Liver (tissue), 9 donors: ENCODE data around the gene ATP11A. TPM values are rescaled to one million over a fixed set of nuclear protein-coding genes. Genes with fewer than 3 reads are reported as not detected.

ENCODE experiments used
- DNase-seq: peaks from one replicate; pipeline ENCODE4 v3.0.0-alpha.2; 2017; ENCODE audit warnings: low spot score
- H3K27ac ChIP-seq, 2 donors: one replicate each; pipeline ENCODE4 v1.7.0; 2013; ENCODE audit warnings: inconsistent platforms in 2 of 2, low read length in 2 of 2, control low read depth in 1 of 2, low read depth in 1 of 2, mild to moderate bottlenecking in 1 of 2
- H3K27me3 ChIP-seq, 4 donors: one replicate each; pipeline versions ENCODE4 v1.6.1 to v1.7.0; 2013; ENCODE audit warnings: low read length in 3 of 4, inconsistent platforms in 1 of 4, mild to moderate bottlenecking in 1 of 4, moderate library complexity in 1 of 4; ENCODE audit not compliant: control insufficient read depth in 4 of 4, insufficient read depth in 4 of 4
- H3K36me3 ChIP-seq, 4 donors: one replicate each; pipeline versions ENCODE4 v1.6.1 to v1.7.0; 2013; ENCODE audit warnings: low read length in 3 of 4, mild to moderate bottlenecking in 3 of 4, low read depth in 1 of 4, moderate library complexity in 1 of 4; ENCODE audit not compliant: control insufficient read depth in 4 of 4, insufficient read depth in 3 of 4
- H3K4me1 ChIP-seq, 4 donors: one replicate each; pipeline versions ENCODE4 v1.6.1 to v1.7.0; 2013; ENCODE audit warnings: low read length in 3 of 4, mild to moderate bottlenecking in 3 of 4, moderate library complexity in 1 of 4; ENCODE audit not compliant: control insufficient read depth in 4 of 4, insufficient read depth in 4 of 4
- H3K4me3 ChIP-seq, 3 donors: one replicate each; pipeline versions ENCODE4 v1.6.1 to v1.7.0; 2013; ENCODE audit warnings: low read length in 3 of 3, control low read depth in 1 of 3, low read depth in 1 of 3, mild to moderate bottlenecking in 1 of 3
- H3K9ac ChIP-seq, 2 donors: one replicate each; pipeline ENCODE4 v1.7.0; 2013; ENCODE audit warnings: low read length in 2 of 2, mild to moderate bottlenecking in 2 of 2, moderate library complexity in 2 of 2, control low read depth in 1 of 2, low read depth in 1 of 2
- H3K9me3 ChIP-seq, 4 donors: one replicate each; pipeline versions ENCODE4 v1.6.1 to v1.7.0; 2013; ENCODE audit warnings: low read length in 3 of 4; ENCODE audit not compliant: control insufficient read depth in 4 of 4
- ATF3 ChIP-seq: IDR thresholded peaks from 2 replicates; pipeline ENCODE4 v1.6.1; 2016; ENCODE audit warnings: antibody characterized with exemption
- CTCF ChIP-seq: fragments of 150-350 bp; IDR thresholded peaks from 2 replicates; pipeline ENCODE4 v1.5.1; 2017; ENCODE audit warnings: improper control_type of control experiment, low read depth, low read length; ENCODE audit not compliant: missing input control
- EGR1 ChIP-seq, 2 donors: IDR thresholded peaks; 2 replicates each; pipeline ENCODE4 v1.6.1; 2016 to 2018; ENCODE audit warnings: antibody characterized with exemption in 2 of 2, low read depth in 2 of 2
- FOXA1 ChIP-seq: IDR thresholded peaks from 2 replicates; pipeline ENCODE4 v1.6.1; 2016; ENCODE audit warnings: antibody characterized with exemption
- FOXA2 ChIP-seq: IDR thresholded peaks from 2 replicates; pipeline ENCODE4 v1.6.1; 2016; ENCODE audit warnings: antibody characterized with exemption
- GABPA ChIP-seq, 2 donors: IDR thresholded peaks in 1 of 2; conservative IDR thresholded peaks in 1 of 2; 2 replicates each; pipeline ENCODE4 v1.6.1; 2016; ENCODE audit warnings: antibody characterized with exemption in 2 of 2, mild to moderate bottlenecking in 1 of 2, moderate library complexity in 1 of 2
- HNF4A ChIP-seq, 2 donors: conservative IDR thresholded peaks; 2 replicates each; pipeline ENCODE4 v1.6.1; 2016; ENCODE audit warnings: antibody characterized with exemption in 2 of 2, mild to moderate bottlenecking in 2 of 2
- HNF4G ChIP-seq: IDR thresholded peaks from 2 replicates; pipeline ENCODE4 v1.6.1; 2016; ENCODE audit warnings: antibody characterized with exemption
- JUND ChIP-seq, 2 donors: IDR thresholded peaks; 2 replicates each; pipeline ENCODE4 v1.6.1; 2016; ENCODE audit warnings: antibody characterized with exemption in 2 of 2
- NR2F2 ChIP-seq: IDR thresholded peaks from 2 replicates; pipeline ENCODE4 v1.6.1; 2016; ENCODE audit warnings: antibody characterized with exemption
- RAD21 ChIP-seq, 2 donors: IDR thresholded peaks; 2 replicates each; pipeline ENCODE4 v1.6.1; 2016; ENCODE audit warnings: antibody characterized with exemption in 2 of 2, mild to moderate bottlenecking in 2 of 2
- REST ChIP-seq: IDR thresholded peaks from 2 replicates; pipeline ENCODE4 v1.6.1; 2016; ENCODE audit warnings: antibody characterized with exemption, mild to moderate bottlenecking
- RXRA ChIP-seq, 2 donors: IDR thresholded peaks; 2 replicates each; pipeline ENCODE4 v1.6.1; 2017 to 2018; ENCODE audit warnings: antibody characterized with exemption in 2 of 2, mild to moderate bottlenecking in 1 of 2
- SP1 ChIP-seq: IDR thresholded peaks from 2 replicates; pipeline ENCODE4 v1.6.1; 2018; ENCODE audit warnings: antibody characterized with exemption, mild to moderate bottlenecking
- TAF1 ChIP-seq: conservative IDR thresholded peaks from 2 replicates; pipeline ENCODE4 v1.6.1; 2016; ENCODE audit warnings: antibody characterized with exemption, mild to moderate bottlenecking
- WGBS: extraction: QIAGEN DNeasy Blood & Tissue Kit; methylation state at CpG from one replicate; pipeline ENCODE4 v1.1.7; 2013; 5-methylcytosine and 5-hydroxymethylcytosine counted together
- polyA plus RNA-seq, 2 donors: library from polyadenylated mRNA; stranded (reverse) in 1 of 2; unstranded in 1 of 2; fragments of 200-250 nt in 1 of 2; fragments of >200 nt in 1 of 2; fragmentation: Nextera tagmentation in 1 of 2; extraction: Ambion mirVana in 1 of 2; gene quantifications; one replicate each; pipeline versions ENCODE4 v1.2.1 to v1.2.3, GENCODE V29; 2013 to 2015
- total RNA-seq, 2 donors: library from RNA; depleted of rRNA; stranded (reverse); fragments of >200 nt; gene quantifications; one replicate each; pipeline ENCODE4 v1.2.3, GENCODE V29; 2014
- TF ChIP-seq, protein P1 (sequence below): IDR thresholded peaks from 2 replicates; pipeline ENCODE4 v1.6.1; 2016; ENCODE audit warnings: antibody characterized with exemption
- TF ChIP-seq, protein P2 (sequence below): IDR thresholded peaks from 2 replicates; pipeline ENCODE4 v1.6.1; 2016; ENCODE audit warnings: antibody characterized with exemption
- donor health status: healthy.
- donor health status: healthy.
- donor health status: healthy.
- donor health status: healthy.
- donor health status: healthy.

The ATP11A gene
- total and polyA plus RNA-seq, 4 donors = 8.7 to 27.9 (median 13.8) TPM

DNA sequence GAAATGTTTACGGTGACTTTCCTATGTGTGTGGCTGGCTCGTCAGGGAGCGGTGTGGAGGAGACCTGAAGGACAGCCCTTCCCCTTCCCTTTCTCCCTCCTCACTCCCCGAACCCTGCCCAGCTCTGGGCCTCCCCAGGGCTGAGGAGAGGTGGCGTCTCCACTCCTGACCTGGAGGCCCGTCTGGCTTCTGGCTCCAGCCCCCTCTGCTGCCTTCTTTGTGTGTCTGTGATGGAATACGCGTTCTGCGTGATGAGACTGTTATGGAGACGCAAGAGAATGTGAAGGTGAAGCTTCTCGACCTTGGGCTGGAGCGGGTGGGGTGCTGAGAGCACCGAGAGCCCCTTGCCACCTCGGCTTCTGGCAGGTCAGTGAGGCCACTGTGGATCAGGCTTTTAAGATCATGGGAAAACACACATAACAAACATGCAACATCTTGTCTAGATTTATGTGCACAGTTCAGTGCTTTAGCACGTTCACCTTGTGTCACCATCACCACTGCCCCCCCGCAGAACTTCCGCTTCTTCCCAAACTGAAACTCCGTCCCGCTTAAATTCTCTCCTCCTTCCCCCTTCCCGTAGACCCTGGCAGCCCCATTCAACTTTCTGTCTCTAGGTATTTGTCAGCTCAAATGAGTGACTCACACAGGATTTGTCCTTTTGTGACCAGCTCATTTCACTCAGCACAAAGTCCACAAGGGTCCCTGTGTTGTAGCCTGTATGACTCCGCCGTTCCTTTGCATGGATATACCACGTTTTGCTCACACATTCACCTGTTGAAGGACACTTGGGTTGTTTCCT lies 24.7 kb downstream of the ATP11A start:
- DNase-seq = no peak

GRCh38 chr13:112715210-112715609 lies 25.4 kb downstream of the ATP11A start:
- H3K9me3 ChIP-seq = no peaks in the 10 kb centered on the region
- H3K27me3 ChIP-seq = no peaks in the 10 kb centered on the region
- no peak for DNase-seq
- no peak overlapping the region for H3K4me3 ChIP-seq
- no peak overlapping the region for H3K27ac ChIP-seq
- H3K36me3 ChIP-seq = peaks cover 0 to 2% (median 0%) of the 10 kb centered on the region in 4 donors
- 75% methylated on average over 5 of the region's 5 CpGs for WGBS
- no peak overlapping the region for H3K9ac ChIP-seq
- peaks cover 2 to 14% (median 10%) of the 10 kb centered on the region in 4 donors for H3K4me1 ChIP-seq
- TF ChIP-seq HNF4G (no peak), EGR1 (IDR thresholded peaks at IDR 0.05; ENCODE audit: low read depth in 2 of 2) (no peak), ATF3 (no peak), HNF4A (conservative IDR thresholded peaks at IDR 0.05) (no peak), GABPA (IDR thresholded peaks at IDR 0.05 in 1 of 2, conservative IDR thresholded peaks at IDR 0.05 in 1 of 2) (no peak), JUND (IDR thresholded peaks at IDR 0.05) (no peak), NR2F2 (no peak), RXRA (IDR thresholded peaks at IDR 0.05) (no peak), RAD21 (IDR thresholded peaks at IDR 0.05) (no peak), CTCF (no peak), FOXA2 (no peak)

More for the DNA sequence above, 24.7 kb downstream of the ATP11A start:
- TF ChIP-seq EGR1 (IDR thresholded peaks at IDR 0.05; ENCODE audit: low read depth in 2 of 2) = no peak
- TF ChIP-seq, protein P1, sequence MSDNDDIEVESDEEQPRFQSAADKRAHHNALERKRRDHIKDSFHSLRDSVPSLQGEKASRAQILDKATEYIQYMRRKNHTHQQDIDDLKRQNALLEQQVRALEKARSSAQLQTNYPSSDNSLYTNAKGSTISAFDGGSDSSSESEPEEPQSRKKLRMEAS = no peak
- TF ChIP-seq SP1 = no peak
- no peak for TF ChIP-seq FOXA2
- no peak for TF ChIP-seq TAF1
- no peak for TF ChIP-seq FOXA1
- TF ChIP-seq HNF4G = no peak
- TF ChIP-seq, protein P2, sequence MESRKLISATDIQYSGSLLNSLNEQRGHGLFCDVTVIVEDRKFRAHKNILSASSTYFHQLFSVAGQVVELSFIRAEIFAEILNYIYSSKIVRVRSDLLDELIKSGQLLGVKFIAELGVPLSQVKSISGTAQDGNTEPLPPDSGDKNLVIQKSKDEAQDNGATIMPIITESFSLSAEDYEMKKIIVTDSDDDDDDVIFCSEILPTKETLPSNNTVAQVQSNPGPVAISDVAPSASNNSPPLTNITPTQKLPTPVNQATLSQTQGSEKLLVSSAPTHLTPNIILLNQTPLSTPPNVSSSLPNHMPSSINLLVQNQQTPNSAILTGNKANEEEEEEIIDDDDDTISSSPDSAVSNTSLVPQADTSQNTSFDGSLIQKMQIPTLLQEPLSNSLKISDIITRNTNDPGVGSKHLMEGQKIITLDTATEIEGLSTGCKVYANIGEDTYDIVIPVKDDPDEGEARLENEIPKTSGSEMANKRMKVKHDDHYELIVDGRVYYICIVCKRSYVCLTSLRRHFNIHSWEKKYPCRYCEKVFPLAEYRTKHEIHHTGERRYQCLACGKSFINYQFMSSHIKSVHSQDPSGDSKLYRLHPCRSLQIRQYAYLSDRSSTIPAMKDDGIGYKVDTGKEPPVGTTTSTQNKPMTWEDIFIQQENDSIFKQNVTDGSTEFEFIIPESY = no peak
- no peak for TF ChIP-seq REST
- H3K4me1 ChIP-seq = peaks cover 2 to 14% (median 10%) of the 10 kb centered on the region in 4 donors
- WGBS = 96% methylated on average over 23 of the region's 23 CpGs
- H3K36me3 ChIP-seq = peaks cover 0 to 2% (median 0%) of the 10 kb centered on the region in 4 donors
- no peak overlapping the region for H3K27ac ChIP-seq
- H3K27me3 ChIP-seq = no peaks in the 10 kb centered on the region
- H3K9me3 ChIP-seq = no peaks in the 10 kb centered on the region
- H3K4me3 ChIP-seq = no peak overlapping the region
- H3K9ac ChIP-seq = no peak overlapping the region
